Activated CD4-positive, alpha-beta T cell treated with anti-CD3 and anti-CD28 coated beads, Interleukin-2, amount 50 U/mL, for 48 hours (primary cell): ENCODE results near the gene COPG2.
"Not testable (repeated sequence)": the region's sequence is repeated elsewhere in the genome, so short reads cannot be mapped to it uniquely, and the experiment has no call there.

Source experiments
- DNase-seq, 2 experiments: peaks; one replicate each; pipeline ENCODE4 v3.0.0-alpha.2; 2020

The COPG2 gene

GRCh38 chr7:130668258-130669084, at the start of gene COPG2:
COPG2 (minus strand) TSS chr7:130668748; CDS start chr7:130668668, 80 bp downstream.
- peak; percentile 81 to 85 for DNase-seq

GRCh38 chr7:130712416-130712815, 43.9 kb upstream of the COPG2 start:
- no peak for DNase-seq

GRCh38 chr7:130708766-130709165, 40.2 kb upstream of the COPG2 start:
- no peak for DNase-seq

GRCh38 chr7:130708001-130708400, 39.5 kb upstream of the COPG2 start:
- no peak for DNase-seq

- no peak for DNase-seq
Observed at GRCh38 chr7:130703851-130704250, 35.3 kb upstream of the COPG2 start.

GRCh38 chr7:130701650-130702049, 33.1 kb upstream of the COPG2 start:
- DNase-seq, result no peak

- no peak for DNase-seq
Observed at GRCh38 chr7:130700760-130701159, 32.2 kb upstream of the COPG2 start.

- no peak for DNase-seq
Observed at GRCh38 chr7:130699686-130700085, 31.1 kb upstream of the COPG2 start.

- DNase-seq, result no peak
Observed at GRCh38 chr7:130697820-130698219, 29.3 kb upstream of the COPG2 start.

GRCh38 chr7:130695840-130696239, 27.3 kb upstream of the COPG2 start:
- no peak for DNase-seq

- DNase-seq, result not testable (repeated sequence)
Observed at GRCh38 chr7:130692396-130692795, 23.8 kb upstream of the COPG2 start.

- no peak for DNase-seq
Observed at GRCh38 chr7:130689683-130690082, 21.1 kb upstream of the COPG2 start.

GRCh38 chr7:130683026-130683425, 14.5 kb upstream of the COPG2 start:
- DNase-seq, result no peak

- no peak for DNase-seq
Observed at GRCh38 chr7:130674456-130674855, 5.9 kb upstream of the COPG2 start.

GRCh38 chr7:130673066-130673465, 4.5 kb upstream of the COPG2 start:
- no peak for DNase-seq

GRCh38 chr7:130672146-130672545, 3.6 kb upstream of the COPG2 start:
- DNase-seq, result no peak

- DNase-seq, result no peak
Observed at GRCh38 chr7:130669085-130669700, 645 bp upstream of the COPG2 start.

- no peak for DNase-seq
Observed at GRCh38 chr7:130667593-130668257, 823 bp downstream of the COPG2 start.

- DNase-seq, result no peak
Observed at GRCh38 chr7:130662426-130662825, 6.1 kb downstream of the COPG2 start.

GRCh38 chr7:130655286-130655685, 13.3 kb downstream of the COPG2 start:
- no peak for DNase-seq

- DNase-seq, result no peak
Observed at GRCh38 chr7:130654850-130655249, 13.7 kb downstream of the COPG2 start.

GRCh38 chr7:130650611-130651120, 17.9 kb downstream of the COPG2 start:
- DNase-seq, result no peak

- peak in 1 of 2 experiments; percentile 19 for DNase-seq
Observed at GRCh38 chr7:130649004-130649790, 19.4 kb downstream of the COPG2 start.
